HCT116 (cell line): Measurements from ENCODE around the gene APCDD1L. TPM values are rescaled to one million over a fixed set of nuclear protein-coding genes. Genes with fewer than 3 reads are reported as not detected.

Source experiments
- ATAC-seq: fragments of 200-7000 bp; cut with Tn5 transposase; 2 replicates; pipeline ENCODE4 v1.9.1; 2020; ENCODE audit warnings: mild to moderate bottlenecking, moderate library complexity
- BruUV-seq: library from RNA; stranded (reverse); fragments of 400-500 nt; replicated peaks from 2 replicates; lab custom pipeline; 2021; lab: Mats Ljungman, UMichigan
- CTCF ChIA-PET: fragments of 300-600 bp; sonication (Branson Sonifier 250); formaldehyde crosslinking; loops from one replicate; lab custom pipeline; 2021; ENCODE audit warnings: antibody characterized with exemption; lab: Charles Lee
- POLR2A ChIA-PET: fragments of 300-600, 350-600 bp; sonication (Branson Sonifier 250); formaldehyde crosslinking; loops from one replicate; lab custom pipeline; 2021; ENCODE audit warnings: antibody characterized with exemption; lab: Charles Lee
- RAD21 ChIA-PET, 2 experiments: fragments of 300-600 bp; sonication (Branson Sonifier 250); formaldehyde crosslinking; loops; one replicate each; lab custom pipeline; 2023; ENCODE audit warnings: low total read pairs in 2 of 2; ENCODE audit not compliant: uncharacterized antibody in 2 of 2, unreplicated experiment in 2 of 2, low non-redundant PET in 1 of 2; lab: Charles Lee
- DNase-seq: peaks from one replicate; pipeline ENCODE4 v3.0.0-alpha.2; 2010; ENCODE audit warnings: low read depth, low spot score
- H2AFZ ChIP-seq: fragments of 200-600 bp; shearing (Covaris generic), sonication (generic); 2 replicates; pipeline ENCODE4 v1.6.1; 2017; ENCODE audit warnings: low read depth, mixed run types, mixed read lengths, antibody characterized with exemption, low read length; ENCODE audit not compliant: poor library complexity, severe bottlenecking
- H3K27ac ChIP-seq: 2 replicates; pipeline ENCODE4 v1.5.1; 2012; ENCODE audit warnings: low read depth, low read length
- H3K27me3 ChIP-seq: fragments of 200-600 bp; sonication (generic); 2 replicates; pipeline ENCODE4 v1.6.1; 2016; ENCODE audit warnings: mixed run types, low read length, mixed read lengths; ENCODE audit not compliant: insufficient read depth
- H3K36me3 ChIP-seq, 2 experiments: fragments of 200-500 bp in 1 of 2; fragments of 200-600 bp in 1 of 2; sonication (Bioruptor generic) in 1 of 2; sonication (generic) in 1 of 2; 2 replicates each; pipeline versions ENCODE4 v1.5.1 to v1.6.1; 2014 to 2016; ENCODE audit warnings: low read length in 2 of 2, inconsistent platforms in 1 of 2, mixed read lengths in 1 of 2, mixed run types in 1 of 2; ENCODE audit not compliant: insufficient read depth in 2 of 2, control insufficient read depth in 1 of 2
- H3K4me1 ChIP-seq, 2 experiments: fragments of 200-600 bp in 1 of 2; sonication (generic) in 1 of 2; 2 replicates each; pipeline versions ENCODE4 v1.5.1 to v1.6.1; 2012 to 2017; ENCODE audit warnings: low read length in 2 of 2, inconsistent platforms in 1 of 2, mild to moderate bottlenecking in 1 of 2, mixed read lengths in 1 of 2, mixed run types in 1 of 2, moderate library complexity in 1 of 2; ENCODE audit not compliant: insufficient read depth in 2 of 2, control insufficient read depth in 1 of 2
- H3K4me2 ChIP-seq: fragments of 200-600 bp; sonication (generic); 2 replicates; pipeline ENCODE4 v1.6.1; 2017; ENCODE audit warnings: mixed run types, low read length, mixed read lengths
- H3K4me3 ChIP-seq, 2 experiments: fragments of 200-600 bp in 1 of 2; sonication (generic) in 1 of 2; replicated peaks in 1 of 2; 2 replicates each; pipeline ENCODE4 v1.5.1; 2011 to 2016; ENCODE audit warnings: low read length in 2 of 2, control low read depth in 1 of 2, low read depth in 1 of 2, mild to moderate bottlenecking in 1 of 2, mixed read lengths in 1 of 2, mixed run types in 1 of 2
- H3K79me2 ChIP-seq: fragments of 200-600 bp; sonication (generic); 2 replicates; pipeline ENCODE4 v1.6.1; 2017; ENCODE audit warnings: mild to moderate bottlenecking, mixed run types, low read length, moderate library complexity, mixed read lengths; ENCODE audit not compliant: insufficient read depth
- H3K9ac ChIP-seq: fragments of 200-600 bp; sonication (generic); 2 replicates; pipeline ENCODE4 v1.6.1; 2016; ENCODE audit warnings: low read length, mixed read lengths
- H3K9me2 ChIP-seq: fragments of 200-600 bp; sonication (generic), shearing (Covaris generic); 2 replicates; pipeline ENCODE4 v1.6.1; 2017; ENCODE audit warnings: mixed run types, mild to moderate bottlenecking, moderate library complexity; ENCODE audit not compliant: insufficient read depth
- H3K9me3 ChIP-seq, 2 experiments: fragments of 200-500 bp in 1 of 2; fragments of 200-600 bp in 1 of 2; sonication (Bioruptor generic) in 1 of 2; sonication (generic) in 1 of 2; 2 replicates each; pipeline ENCODE4 v1.6.1; 2014 to 2017; ENCODE audit warnings: low read length in 2 of 2, mixed read lengths in 2 of 2, inconsistent platforms in 1 of 2, low read depth in 1 of 2, mild to moderate bottlenecking in 1 of 2, mixed run types in 1 of 2, moderate library complexity in 1 of 2; ENCODE audit not compliant: control insufficient read depth in 1 of 2, insufficient read depth in 1 of 2
- H4K20me1 ChIP-seq: fragments of 200-600 bp; sonication (generic), shearing (Covaris generic); 2 replicates; pipeline ENCODE4 v1.6.1; 2017; ENCODE audit warnings: mixed run types, mild to moderate bottlenecking, moderate library complexity; ENCODE audit not compliant: insufficient read depth
- ATF3 ChIP-seq: IDR thresholded peaks from 2 replicates; pipeline ENCODE4 v1.6.1; 2012
- CTCF ChIP-seq, 3 experiments: fragments of 200-600 bp in 1 of 3; sonication (generic) in 1 of 3; IDR thresholded peaks in 2 of 3; conservative IDR thresholded peaks in 1 of 3; 2 replicates each; pipeline ENCODE4 v1.5.1; 2012 to 2017; ENCODE audit warnings: low read depth in 2 of 3, low read length in 2 of 3, antibody characterized with exemption in 1 of 3, borderline replicate concordance in 1 of 3, control low read depth in 1 of 3, mild to moderate bottlenecking in 1 of 3, mixed read lengths in 1 of 3, mixed run types in 1 of 3, moderate library complexity in 1 of 3; ENCODE audit not compliant: insufficient read depth in 1 of 3
- POLR2AphosphoS5 ChIP-seq: IDR thresholded peaks from 2 replicates; pipeline ENCODE4 v1.6.1; 2011; ENCODE audit warnings: mild to moderate bottlenecking, low read depth, low read length, moderate library complexity
- intact Hi-C: fragments of 100-400 bp; cut with micrococcal nuclease; formaldehyde crosslinking; loops from 2 replicates; pipeline ENCODE4 v1.10.0; 2022
- total RNA-seq: library from RNA; stranded (reverse); gene quantifications from one replicate; pipeline ENCODE4 v1.2.1, GENCODE V29; 2021; ENCODE audit not compliant: unreplicated experiment

The APCDD1L gene
- total RNA-seq, 1 experiment from 2014 or later: not detected

- Histone ChIP-seq H3K4me1 (no peaks in the 10 kb centered on the region), H3K9ac (no peak overlapping the region), H3K4me3 (no peak overlapping the region), H3K9me2 (no peaks in the 10 kb centered on the region), H3K27ac (no peak overlapping the region), H4K20me1 (no peaks in the 10 kb centered on the region; the same call in 1 of the 2 replicates), H3K9me3 (no peaks in the 10 kb centered on the region), H3K79me2 (peaks cover 79% of the 10 kb centered on the region), H2AFZ (no peak overlapping the region), H3K27me3 (no peaks in the 10 kb centered on the region)
- BruUV-seq: no TSS peak
- intact Hi-C loops: no loop called here
- no peak for DNase-seq
- ATAC-seq: no peak
- CTCF ChIA-PET: no interaction called here
- POLR2A ChIA-PET: no interaction called here
- TF ChIP-seq ATF3 (no peak), POLR2AphosphoS5 (no peak), CTCF (IDR thresholded peaks at IDR 0.05 in 2 of 3, conservative IDR thresholded peaks at IDR 0.05 in 1 of 3; ENCODE audit: borderline replicate concordance in 1 of 3, insufficient read depth in 1 of 3, low read depth in 2 of 3, low read length in 2 of 3) (no peak)
- TF ChIP-seq, all 23 proteins: peak for 0
- Histone ChIP-seq H3K4me2 (no peak overlapping the region), H3K36me3 (peaks cover 9 to 11% of the 10 kb centered on the region in 2 experiments; a peak in 3 of 4 replicates)
- RAD21 ChIA-PET: no interaction called here
Measured at GRCh38 chr20:58440021-58440767, 75.0 kb downstream of the APCDD1L start.
